Measurements from ENCODE around the gene KIF11. TPM values are rescaled to one million over a fixed set of nuclear protein-coding genes. Genes with fewer than 3 reads are reported as not detected.

Gene KIF11
- polyA plus RNA-seq, 1 donor from 2014 or later, result 0.47 TPM

DNA sequence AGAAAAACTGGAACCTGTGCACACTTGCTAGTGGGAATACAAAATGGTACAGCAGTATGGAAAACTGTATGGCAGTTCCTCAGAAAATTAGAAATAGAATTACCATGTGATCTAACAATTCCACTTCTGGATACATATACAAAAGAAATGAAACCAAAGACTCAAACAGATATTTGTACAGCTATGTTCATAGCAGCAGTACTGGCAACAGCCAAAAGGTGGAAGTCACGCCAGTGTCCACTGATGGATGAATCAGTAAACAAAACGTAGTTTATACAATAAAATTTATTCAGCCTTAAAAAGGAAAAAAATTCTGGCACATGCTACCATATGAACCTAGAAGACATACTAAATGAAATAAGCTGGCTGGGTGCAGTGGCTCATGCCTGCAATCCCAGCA is 42.0 kb upstream of the KIF11 start:
- Histone ChIP-seq H2AFZ (ENCODE audit: low read depth, low read length) (no peak overlapping the region), H3K9ac (ENCODE audit: low read length) (no peak overlapping the region), H3K9me2 (ENCODE audit: insufficient read depth, low read length) (no peaks in the 10 kb centered on the region), H3K9me3 (ENCODE audit: low read length) (peaks cover 6% of the 10 kb centered on the region), H3K27ac (ENCODE audit: low read length) (no peak overlapping the region), H3K27me3 (ENCODE audit: insufficient read depth, low read depth, low read length) (no peaks in the 10 kb centered on the region), H3K79me2 (replicated peaks; ENCODE audit: insufficient read depth, low read length) (no peaks in the 10 kb centered on the region), H3K36me3 (ENCODE audit: insufficient read depth, low read length) (no peaks in the 10 kb centered on the region), H3K4me3 (ENCODE audit: low read length) (no peak overlapping the region), H4K20me1 (ENCODE audit: insufficient read depth) (no peaks in the 10 kb centered on the region), H3K4me2 (ENCODE audit: low read length) (no peak overlapping the region), H3F3A (ENCODE audit: insufficient read depth, low read length, poor library complexity, severe bottlenecking) (no peaks in the 10 kb centered on the region)
- TF ChIP-seq MXI1 (conservative IDR thresholded peaks at IDR 0.05; ENCODE audit: poor library complexity, severe bottlenecking) (no peak), EP300 (conservative IDR thresholded peaks at IDR 0.05; ENCODE audit: poor library complexity, severe bottlenecking) (no peak), TAF1 (IDR thresholded peaks at IDR 0.05; ENCODE audit: low read depth) (no peak), RAD21 (conservative IDR thresholded peaks at IDR 0.05) (no peak), POLR2AphosphoS5 (IDR thresholded peaks at IDR 0.05) (no peak), SMC3 (conservative IDR thresholded peaks at IDR 0.05; ENCODE audit: poor library complexity) (no peak), EZH2 (IDR thresholded peaks at IDR 0.05; ENCODE audit: borderline replicate concordance, insufficient read depth, low read length, poor library complexity, severe bottlenecking) (no peak)
- TF ChIP-seq, protein P1, sequence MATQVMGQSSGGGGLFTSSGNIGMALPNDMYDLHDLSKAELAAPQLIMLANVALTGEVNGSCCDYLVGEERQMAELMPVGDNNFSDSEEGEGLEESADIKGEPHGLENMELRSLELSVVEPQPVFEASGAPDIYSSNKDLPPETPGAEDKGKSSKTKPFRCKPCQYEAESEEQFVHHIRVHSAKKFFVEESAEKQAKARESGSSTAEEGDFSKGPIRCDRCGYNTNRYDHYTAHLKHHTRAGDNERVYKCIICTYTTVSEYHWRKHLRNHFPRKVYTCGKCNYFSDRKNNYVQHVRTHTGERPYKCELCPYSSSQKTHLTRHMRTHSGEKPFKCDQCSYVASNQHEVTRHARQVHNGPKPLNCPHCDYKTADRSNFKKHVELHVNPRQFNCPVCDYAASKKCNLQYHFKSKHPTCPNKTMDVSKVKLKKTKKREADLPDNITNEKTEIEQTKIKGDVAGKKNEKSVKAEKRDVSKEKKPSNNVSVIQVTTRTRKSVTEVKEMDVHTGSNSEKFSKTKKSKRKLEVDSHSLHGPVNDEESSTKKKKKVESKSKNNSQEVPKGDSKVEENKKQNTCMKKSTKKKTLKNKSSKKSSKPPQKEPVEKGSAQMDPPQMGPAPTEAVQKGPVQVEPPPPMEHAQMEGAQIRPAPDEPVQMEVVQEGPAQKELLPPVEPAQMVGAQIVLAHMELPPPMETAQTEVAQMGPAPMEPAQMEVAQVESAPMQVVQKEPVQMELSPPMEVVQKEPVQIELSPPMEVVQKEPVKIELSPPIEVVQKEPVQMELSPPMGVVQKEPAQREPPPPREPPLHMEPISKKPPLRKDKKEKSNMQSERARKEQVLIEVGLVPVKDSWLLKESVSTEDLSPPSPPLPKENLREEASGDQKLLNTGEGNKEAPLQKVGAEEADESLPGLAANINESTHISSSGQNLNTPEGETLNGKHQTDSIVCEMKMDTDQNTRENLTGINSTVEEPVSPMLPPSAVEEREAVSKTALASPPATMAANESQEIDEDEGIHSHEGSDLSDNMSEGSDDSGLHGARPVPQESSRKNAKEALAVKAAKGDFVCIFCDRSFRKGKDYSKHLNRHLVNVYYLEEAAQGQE (IDR thresholded peaks at IDR 0.05; ENCODE audit: borderline replicate concordance), result no peak
- TF ChIP-seq, protein P2, sequence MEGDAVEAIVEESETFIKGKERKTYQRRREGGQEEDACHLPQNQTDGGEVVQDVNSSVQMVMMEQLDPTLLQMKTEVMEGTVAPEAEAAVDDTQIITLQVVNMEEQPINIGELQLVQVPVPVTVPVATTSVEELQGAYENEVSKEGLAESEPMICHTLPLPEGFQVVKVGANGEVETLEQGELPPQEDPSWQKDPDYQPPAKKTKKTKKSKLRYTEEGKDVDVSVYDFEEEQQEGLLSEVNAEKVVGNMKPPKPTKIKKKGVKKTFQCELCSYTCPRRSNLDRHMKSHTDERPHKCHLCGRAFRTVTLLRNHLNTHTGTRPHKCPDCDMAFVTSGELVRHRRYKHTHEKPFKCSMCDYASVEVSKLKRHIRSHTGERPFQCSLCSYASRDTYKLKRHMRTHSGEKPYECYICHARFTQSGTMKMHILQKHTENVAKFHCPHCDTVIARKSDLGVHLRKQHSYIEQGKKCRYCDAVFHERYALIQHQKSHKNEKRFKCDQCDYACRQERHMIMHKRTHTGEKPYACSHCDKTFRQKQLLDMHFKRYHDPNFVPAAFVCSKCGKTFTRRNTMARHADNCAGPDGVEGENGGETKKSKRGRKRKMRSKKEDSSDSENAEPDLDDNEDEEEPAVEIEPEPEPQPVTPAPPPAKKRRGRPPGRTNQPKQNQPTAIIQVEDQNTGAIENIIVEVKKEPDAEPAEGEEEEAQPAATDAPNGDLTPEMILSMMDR (IDR thresholded peaks at IDR 0.05; ENCODE audit: poor library complexity, severe bottlenecking), result no peak

DNA sequence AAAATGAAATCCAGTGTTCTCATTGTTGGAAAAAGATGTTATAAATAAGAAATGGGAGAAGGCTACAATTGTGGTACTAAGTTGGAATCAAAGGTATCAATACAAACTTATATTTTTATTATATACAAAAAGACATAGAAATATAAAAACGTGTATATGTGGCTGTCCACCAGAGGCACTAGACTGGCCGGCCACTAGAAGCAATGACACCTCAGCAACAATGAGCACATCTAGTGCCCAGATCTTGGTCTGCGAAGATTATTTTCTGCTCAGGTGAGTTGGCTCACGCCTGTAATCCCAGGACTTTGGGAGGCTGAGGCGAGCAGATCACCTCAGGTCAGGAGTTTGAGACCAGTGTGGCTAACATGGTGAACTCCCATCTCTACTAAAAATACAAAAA is 40.6 kb upstream of the KIF11 start:
- TF ChIP-seq POLR2AphosphoS5 (IDR thresholded peaks at IDR 0.05) (no peak), MXI1 (conservative IDR thresholded peaks at IDR 0.05; ENCODE audit: poor library complexity, severe bottlenecking) (no peak), EZH2 (IDR thresholded peaks at IDR 0.05; ENCODE audit: borderline replicate concordance, insufficient read depth, low read length, poor library complexity, severe bottlenecking) (no peak), EP300 (conservative IDR thresholded peaks at IDR 0.05; ENCODE audit: poor library complexity, severe bottlenecking) (no peak), RAD21 (conservative IDR thresholded peaks at IDR 0.05) (no peak), SMC3 (conservative IDR thresholded peaks at IDR 0.05; ENCODE audit: poor library complexity) (no peak), TAF1 (IDR thresholded peaks at IDR 0.05; ENCODE audit: low read depth) (no peak)
- TF ChIP-seq, protein P1 (IDR thresholded peaks at IDR 0.05; ENCODE audit: borderline replicate concordance), result no peak
- TF ChIP-seq, protein P2 (IDR thresholded peaks at IDR 0.05; ENCODE audit: poor library complexity, severe bottlenecking), result no peak
- Histone ChIP-seq H2AFZ (ENCODE audit: low read depth, low read length) (no peak overlapping the region), H3K4me2 (ENCODE audit: low read length) (no peak overlapping the region), H3K9me3 (ENCODE audit: low read length) (peaks cover 6% of the 10 kb centered on the region), H3K9me2 (ENCODE audit: insufficient read depth, low read length) (no peaks in the 10 kb centered on the region), H3K36me3 (ENCODE audit: insufficient read depth, low read length) (no peaks in the 10 kb centered on the region), H3K79me2 (replicated peaks; ENCODE audit: insufficient read depth, low read length) (no peaks in the 10 kb centered on the region), H3K9ac (ENCODE audit: low read length) (no peak overlapping the region), H4K20me1 (ENCODE audit: insufficient read depth) (no peaks in the 10 kb centered on the region), H3K27me3 (ENCODE audit: insufficient read depth, low read depth, low read length) (no peaks in the 10 kb centered on the region), H3K4me3 (ENCODE audit: low read length) (no peak overlapping the region), H3F3A (ENCODE audit: insufficient read depth, low read length, poor library complexity, severe bottlenecking) (no peaks in the 10 kb centered on the region), H3K27ac (ENCODE audit: low read length) (no peak overlapping the region)

Data from neural cell (in vitro differentiated cells).